Smooth muscle cell (in vitro differentiated cells): ENCODE measurements around the gene ABCB10. TPM values are rescaled to one million over a fixed set of nuclear protein-coding genes. Genes with fewer than 3 reads are reported as not detected.

ENCODE experiments used
- DNase-seq: peaks from one replicate; lab custom pipeline; 2025; ENCODE audit not compliant: unreplicated experiment; lab: John Stamatoyannopoulos, UW
- H2AFZ ChIP-seq: fragments of 200-600 bp; sonication (generic); 2 replicates; pipeline ENCODE4 v1.6.0; 2016; ENCODE audit warnings: antibody characterized with exemption, low read depth, mild to moderate bottlenecking
- H3F3A ChIP-seq: fragments of 200-600 bp; sonication (generic); 2 replicates; pipeline ENCODE4 v1.6.0; 2017; ENCODE audit warnings: antibody characterized with exemption, low read depth
- H3K27ac ChIP-seq: fragments of 200-600 bp; sonication (generic); 2 replicates; pipeline ENCODE4 v1.5.1; 2016; ENCODE audit warnings: low read depth, mild to moderate bottlenecking
- H3K27me3 ChIP-seq: fragments of 200-600 bp; sonication (generic); 2 replicates; pipeline ENCODE4 v1.6.1; 2016; ENCODE audit warnings: low read depth, mild to moderate bottlenecking
- H3K36me3 ChIP-seq: fragments of 200-600 bp; sonication (generic); 2 replicates; pipeline ENCODE4 v1.5.1; 2016; ENCODE audit warnings: low read depth
- H3K4me1 ChIP-seq: fragments of 200-600 bp; sonication (generic); 2 replicates; pipeline ENCODE4 v1.5.1; 2016; ENCODE audit warnings: low read depth
- H3K4me2 ChIP-seq: fragments of 200-600 bp; sonication (generic); 2 replicates; pipeline ENCODE4 v1.6.0; 2016; ENCODE audit warnings: mild to moderate bottlenecking
- H3K4me3 ChIP-seq: fragments of 200-600 bp; sonication (generic); 2 replicates; pipeline ENCODE4 v1.5.1; 2016; ENCODE audit warnings: mild to moderate bottlenecking
- H3K79me2 ChIP-seq: fragments of 200-600 bp; sonication (generic); 2 replicates; pipeline ENCODE4 v1.6.0; 2016; ENCODE audit warnings: low read depth, mild to moderate bottlenecking
- H3K9ac ChIP-seq: fragments of 200-600 bp; sonication (generic); 2 replicates; pipeline ENCODE4 v1.6.0; 2016; ENCODE audit warnings: low read depth
- H3K9me3 ChIP-seq: fragments of 200-600 bp; sonication (generic); replicated peaks from 2 replicates; pipeline ENCODE4 v1.5.1; 2016; ENCODE audit warnings: low read depth
- H4K20me1 ChIP-seq: fragments of 200-600 bp; sonication (generic); 2 replicates; pipeline ENCODE4 v1.6.0; 2016; ENCODE audit warnings: low read depth
- CTCF ChIP-seq: fragments of 200-600 bp; sonication (generic); IDR thresholded peaks from 2 replicates; pipeline ENCODE4 v1.5.1; 2017; ENCODE audit warnings: borderline replicate concordance, mild to moderate bottlenecking, antibody characterized with exemption; ENCODE audit not compliant: insufficient read depth, poor library complexity, severe bottlenecking
- WGBS: methylation state at CpG from one replicate; pipeline ENCODE4 v1.1.7; 2016; ENCODE audit warnings: low lambda C conversion rate; 5-methylcytosine and 5-hydroxymethylcytosine counted together
- polyA plus RNA-seq: library from polyadenylated mRNA; unstranded; fragments of >200 nt; fragmentation: Nextera tagmentation; extraction: Ambion mirVana; gene quantifications from 2 replicates; pipeline ENCODE4 v1.2.1, GENCODE V29; 2016
- small RNA-seq: library from RNA; depleted of rRNA; stranded (forward); fragments of <200 nt; gene quantifications from one replicate; pipeline ENCODE3, GENCODE V24; 2014
- total RNA-seq: library from RNA; depleted of rRNA; stranded (reverse); fragments of >200 nt; gene quantifications from 2 replicates; pipeline ENCODE4 v1.2.3, GENCODE V29; 2014

The ABCB10 gene
- total and polyA plus RNA-seq, 2 experiments from 2014 or later, result 7.1 to 18.4 TPM

DNA sequence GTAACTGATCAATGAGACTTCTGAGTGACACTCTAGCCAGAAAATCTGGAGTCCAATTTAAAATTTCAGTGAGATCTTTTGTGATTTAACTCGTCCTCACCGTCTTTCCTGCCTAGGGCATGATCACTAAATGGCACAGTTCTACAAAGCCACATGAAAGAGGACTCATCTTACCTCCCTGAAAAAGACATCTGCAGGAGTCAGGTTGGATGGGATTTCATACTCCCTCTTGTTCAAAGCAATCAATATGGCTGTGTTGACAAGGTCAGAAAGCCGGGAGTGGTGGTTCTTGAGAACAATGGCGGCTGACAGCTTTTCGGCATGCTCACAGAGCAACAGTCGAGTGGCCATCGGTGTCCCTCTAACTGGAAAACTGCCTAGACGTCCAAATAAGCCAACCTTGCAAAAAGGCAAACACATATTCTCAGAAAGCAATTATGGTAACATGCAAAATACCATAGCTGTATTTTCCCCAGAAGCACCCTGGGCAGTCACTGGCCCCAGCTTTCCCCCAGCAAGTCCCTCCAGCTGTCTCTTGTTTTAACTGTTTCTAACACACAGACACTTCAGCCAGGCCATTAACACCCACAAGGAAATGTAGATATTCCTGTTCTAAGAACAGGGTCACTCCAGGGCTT is 88.0 kb downstream of the ABCB10 start:
- Histone ChIP-seq H2AFZ (no peak overlapping the region), H3K27me3 (no peaks in the 10 kb centered on the region), H3K36me3 (peaks cover 18% of the 10 kb centered on the region), H3K27ac (no peak overlapping the region), H3K4me2 (no peak overlapping the region), H3K4me3 (no peak overlapping the region), H4K20me1 (peaks cover 4% of the 10 kb centered on the region), H3K9me3 (no peaks in the 10 kb centered on the region), H3K9ac (no peak overlapping the region), H3F3A (no peaks in the 10 kb centered on the region), H3K4me1 (no peaks in the 10 kb centered on the region), H3K79me2 (peaks cover 3% of the 10 kb centered on the region)
- 94% methylated on average over 8 of the region's 8 CpGs for WGBS
- no peak for TF ChIP-seq CTCF
- no peak for DNase-seq

GRCh38 chr1:229466887-229467286 is 91.6 kb downstream of the ABCB10 start:
- no peaks in the 10 kb centered on the region for H3K4me1 ChIP-seq
- H3K36me3 ChIP-seq, result peaks cover 21% of the 10 kb centered on the region
- no peak overlapping the region for H3K4me3 ChIP-seq
- H3F3A ChIP-seq, result no peaks in the 10 kb centered on the region
- 97% methylated on average over 1 of the region's 1 CpG for WGBS
- peaks cover 3% of the 10 kb centered on the region for H3K79me2 ChIP-seq
- no peaks in the 10 kb centered on the region for H3K27me3 ChIP-seq
- H2AFZ ChIP-seq, result no peak overlapping the region
- no peak overlapping the region for H3K9ac ChIP-seq
- H3K27ac ChIP-seq, result no peak overlapping the region
- no peak overlapping the region for H3K4me2 ChIP-seq
- no peak for TF ChIP-seq CTCF
- peaks cover 4% of the 10 kb centered on the region for H4K20me1 ChIP-seq
- H3K9me3 ChIP-seq, result no peaks in the 10 kb centered on the region
- DNase-seq, result no peak

Small RNA genes lying within 50 kb of the gene (small RNA-seq; reads per million reads assigned to genes)
- gene HMGN2P19 (not detected), gene RNA5SP78 (not detected), gene RNU4-21P (not detected)

Other genes with a start within 250 kb of the ABCB10 start
- gene CCSAP, start 215.7 kb downstream of the ABCB10 start, total RNA-seq, result 12.0 and 13.3 TPM in 2 replicates
- gene CCSAP, start 215.7 kb downstream of the ABCB10 start, polyA plus RNA-seq, result 2.5 and 5.2 TPM in 2 replicates
- 5.1 and 5.6 TPM in 2 replicates for gene ACTA1, start 124.6 kb downstream of the ABCB10 start, total RNA-seq
- gene ACTA1, start 124.6 kb downstream of the ABCB10 start, polyA plus RNA-seq, result 3.7 and 28.1 TPM in 2 replicates
- 40.0 and 54.8 TPM in 2 replicates for gene NUP133, start 50.4 kb downstream of the ABCB10 start, total RNA-seq
- gene NUP133, start 50.4 kb downstream of the ABCB10 start, polyA plus RNA-seq, result 14.6 and 15.5 TPM in 2 replicates
- 11.3 and 13.4 TPM in 2 replicates for gene TAF5L, start 67.4 kb upstream of the ABCB10 start, total RNA-seq
- gene TAF5L, start 67.4 kb upstream of the ABCB10 start, polyA plus RNA-seq, result 3.3 and 4.4 TPM in 2 replicates
- 3.0 and 4.2 TPM in 2 replicates for gene URB2, start 67.5 kb upstream of the ABCB10 start, total RNA-seq
- 1.9 and 2.8 TPM in 2 replicates for gene URB2, start 67.5 kb upstream of the ABCB10 start, polyA plus RNA-seq